Right lobe of liver (tissue), 6 donors: ENCODE data around the gene KLRK1. TPM values are rescaled to one million over a fixed set of nuclear protein-coding genes. Genes with fewer than 3 reads are reported as not detected.
"Not testable (repeated sequence)": the region's sequence is repeated elsewhere in the genome, so short reads cannot be mapped to it uniquely, and the experiment has no call there.

ENCODE experiments used
- ATAC-seq, 4 donors: fragments of 200-7000 bp; cut with Tn5 transposase; one replicate each; pipeline ENCODE4 v1.9.1; 2020; ENCODE audit warnings: mild to moderate bottlenecking in 4 of 4, moderate library complexity in 4 of 4
- DNase-seq, 3 donors: peaks; one replicate each; pipeline ENCODE4 v3.0.0-alpha.2; 2020
- H3K27ac ChIP-seq, 3 donors: fragments of 200-600 bp; one replicate each; pipeline ENCODE4 v1.8.0; 2022
- H3K27me3 ChIP-seq, 2 donors: fragments of 200-600 bp; one replicate each; pipeline ENCODE4 v1.8.0; 2022
- H3K36me3 ChIP-seq, 4 donors: fragments of 200-600 bp; sonication (generic) in 1 of 4; one replicate each; pipeline versions ENCODE4 v1.5.1 to v1.8.0; 2017 to 2022; ENCODE audit warnings: control low read depth in 1 of 4
- H3K4me1 ChIP-seq, 4 donors: fragments of 200-600 bp; sonication (generic) in 1 of 4; one replicate each; pipeline versions ENCODE4 v1.5.1 to v1.8.0; 2017 to 2022; ENCODE audit warnings: control low read depth in 1 of 4
- H3K4me3 ChIP-seq, 3 donors: fragments of 200-600 bp; one replicate each; pipeline ENCODE4 v1.8.0; 2022
- H3K9me3 ChIP-seq, 4 donors: fragments of 200-600 bp; sonication (generic) in 1 of 4; one replicate each; pipeline versions ENCODE4 v1.5.1 to v1.8.0; 2017 to 2022; ENCODE audit warnings: control low read depth in 1 of 4
- CTCF ChIP-seq, 4 donors: fragments of 200-600 bp in 3 of 4; fragments of 450-650 bp in 1 of 4; IDR thresholded peaks; one replicate each; pipeline versions ENCODE4 v1.5.1 to v1.8.0; 2016 to 2022; ENCODE audit warnings: antibody characterized with exemption in 4 of 4, mild to moderate bottlenecking in 2 of 4
- POLR2A ChIP-seq: fragments of 450-650 bp; IDR thresholded peaks from one replicate; pipeline ENCODE4 v1.6.1; 2017; ENCODE audit warnings: antibody characterized with exemption, mild to moderate bottlenecking
- WGBS: methylation state at CpG from one replicate; pipeline ENCODE4 v1.1.6; 2018; ENCODE audit warnings: low coverage, low lambda C conversion rate; ENCODE audit not compliant: insufficient coverage; ENCODE audit errors: missing lambda C conversion rate; 5-methylcytosine and 5-hydroxymethylcytosine counted together
- intact Hi-C, 2 donors: fragments of 100-400 bp; cut with DNase I; formaldehyde crosslinking; loops; one replicate each; pipeline versions ENCODE4 v1.11.2 to v1.14.1; 2022
- long read RNA-seq: library from polyadenylated mRNA; unstranded; transcript quantifications from one replicate; pipeline ENCODE4 v2.0.0, GENCODE V29; 2019
- total RNA-seq, 6 experiments: library from RNA; depleted of rRNA in 2 of 6; stranded (reverse); fragments of >200 nt in 2 of 6; fragmentation: NEBNext Ultra II Directional in 3 of 6; extraction: Animal tissue kit (Norgen Biotek cat#: 25700) in 3 of 6; gene quantifications; one replicate each; pipeline versions ENCODE4 v1.1.0 to v1.2.4, GENCODE V29; 2016 to 2023
- donor health status: DM: no; HTN: yes; CAD: no.
- donor health status: DM: no; HTN: no; CAD: no.
- donor health status: DM: no; HTN: no; CAD: no.
- donor health status: DM: no; HTN: yes; CAD: no.
- donor health status: DM: no; HTN: yes; CAD: no.

The KLRK1 gene
- total RNA-seq, result 1 to 10 TPM in 3 of 6 experiments, under 1 TPM in 3; 0.24 to 1.5 (median 1.0) TPM
- long read RNA-seq, partial matches to known transcripts, result 0 of 1 reads
- long read RNA-seq, other reads (novel, unspliced or antisense), result 0 of 1 reads

DNA sequence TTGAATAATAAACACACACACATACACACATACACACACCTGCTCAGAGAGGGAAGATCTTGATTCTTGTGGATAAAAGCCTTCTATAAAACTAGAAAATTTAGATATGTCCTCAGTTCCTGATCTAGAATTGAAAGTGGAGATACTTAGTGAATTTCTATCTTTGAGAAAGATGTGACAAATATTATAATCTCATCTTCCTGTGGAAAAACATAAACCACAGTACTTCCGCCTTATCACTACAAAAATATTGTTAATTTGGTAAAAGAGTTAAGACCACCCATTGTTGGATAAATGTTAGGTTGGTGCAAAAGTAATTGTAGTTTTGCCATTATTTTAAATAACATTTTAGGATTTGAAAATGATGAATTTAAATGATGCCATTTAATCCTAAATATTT lies at the start of gene KLRK1:
TSS of gene KLRK1 (minus strand) at position 138 of the 400 bp plus-strand sequence. CDS start 1,231 bp downstream, outside the sequence.
- TF ChIP-seq POLR2A, result no peak
- no peak for TF ChIP-seq CTCF (IDR thresholded peaks at IDR 0.05)
- Histone ChIP-seq H3K4me1 (no peaks in the 10 kb centered on the region), H3K4me3 (no peak within 1 kb of the TSS), H3K9me3 (no peaks in the 10 kb centered on the region), H3K27me3 (no peaks in the 10 kb centered on the region), H3K36me3 (no peaks in the 10 kb centered on the region), H3K27ac (no peak within 1 kb of the TSS)
- no peak for ATAC-seq
- intact Hi-C loops, result no loop called here
- no peak for DNase-seq
- 36% methylated on average over 1 of the region's 1 CpG for WGBS

GRCh38 chr12:10437601-10438000 lies 47.8 kb upstream of the KLRK1 start:
- H3K27ac ChIP-seq, H3K4me3 ChIP-seq, H3K4me1 ChIP-seq, intact Hi-C loops, H3K27me3 ChIP-seq, H3K36me3 ChIP-seq, DNase-seq, H3K9me3 ChIP-seq: not testable (repeated sequence)
- no CpG with 5 or more reads among the region's 2 CpGs for WGBS
- ATAC-seq, result peak in 1 of 4 donors; percentile 28

- H3K27ac ChIP-seq, DNase-seq, ATAC-seq, H3K27me3 ChIP-seq, H3K36me3 ChIP-seq, H3K4me1 ChIP-seq, H3K9me3 ChIP-seq, H3K4me3 ChIP-seq, intact Hi-C loops: not testable (repeated sequence)
- 41% methylated on average over 3 of the region's 3 CpGs for WGBS
Measured at GRCh38 chr12:10435816-10436215, 46.0 kb upstream of the KLRK1 start, which contains the start of gene KLRC2. Gene KLRC2 (minus strand): TSS chr12:10436010. CDS start chr12:10435986, 24 bp downstream.

GRCh38 chr12:10430623-10431022 lies 40.8 kb upstream of the KLRK1 start:
- intact Hi-C loops, H3K36me3 ChIP-seq, DNase-seq, H3K27ac ChIP-seq, H3K4me1 ChIP-seq, H3K27me3 ChIP-seq, H3K4me3 ChIP-seq, ATAC-seq, H3K9me3 ChIP-seq: not testable (repeated sequence)
- WGBS, result 60% methylated on average over 4 of the region's 4 CpGs

- H3K9me3 ChIP-seq, result not testable (repeated sequence)
Measured at GRCh38 chr12:10425938-10426337, 36.1 kb upstream of the KLRK1 start.

GRCh38 chr12:10424260-10424899 lies 34.5 kb upstream of the KLRK1 start:
- H3K27ac ChIP-seq, H3K27me3 ChIP-seq, H3K9me3 ChIP-seq, DNase-seq, intact Hi-C loops, H3K36me3 ChIP-seq, H3K4me3 ChIP-seq, H3K4me1 ChIP-seq, ATAC-seq: not testable (repeated sequence)
- WGBS, result 56% methylated on average over 1 of the region's 1 CpG

More at GRCh38 chr12:10425938-10426337, 36.1 kb upstream of the KLRK1 start:
- intact Hi-C loops, H3K4me3 ChIP-seq, ATAC-seq, H3K27ac ChIP-seq, H3K36me3 ChIP-seq, DNase-seq, H3K27me3 ChIP-seq, H3K4me1 ChIP-seq: not testable (repeated sequence)
- 74% methylated on average over 6 of the region's 8 CpGs for WGBS

GRCh38 chr12:10422159-10422558 lies 32.3 kb upstream of the KLRK1 start:
- WGBS, result 0% methylated on average over 1 of the region's 3 CpGs

GRCh38 chr12:10420334-10420733 lies 30.5 kb upstream of the KLRK1 start, which contains the start of gene KLRC3:
Gene KLRC3 (minus strand): TSS chr12:10420595. CDS start chr12:10420550, 45 bp downstream.
- H3K27ac ChIP-seq, intact Hi-C loops, ATAC-seq, H3K4me1 ChIP-seq, H3K4me3 ChIP-seq, H3K27me3 ChIP-seq, DNase-seq, H3K36me3 ChIP-seq, H3K9me3 ChIP-seq: not testable (repeated sequence)
- WGBS, result 47% methylated on average over 1 of the region's 1 CpG

More at GRCh38 chr12:10422159-10422558, 32.3 kb upstream of the KLRK1 start:
- H3K4me3 ChIP-seq, H3K27ac ChIP-seq, H3K9me3 ChIP-seq, H3K36me3 ChIP-seq, H3K27me3 ChIP-seq, DNase-seq, H3K4me1 ChIP-seq, intact Hi-C loops: not testable (repeated sequence)
- ATAC-seq, result peak in 2 of 4 donors; percentile 17 to 80
